ENCODE results near the gene EPGN. TPM values are rescaled to one million over a fixed set of nuclear protein-coding genes. Genes with fewer than 3 reads are reported as not detected.

EPGN gene
- 3.0 TPM for total RNA-seq
- long read RNA-seq: 0 reads

DNA sequence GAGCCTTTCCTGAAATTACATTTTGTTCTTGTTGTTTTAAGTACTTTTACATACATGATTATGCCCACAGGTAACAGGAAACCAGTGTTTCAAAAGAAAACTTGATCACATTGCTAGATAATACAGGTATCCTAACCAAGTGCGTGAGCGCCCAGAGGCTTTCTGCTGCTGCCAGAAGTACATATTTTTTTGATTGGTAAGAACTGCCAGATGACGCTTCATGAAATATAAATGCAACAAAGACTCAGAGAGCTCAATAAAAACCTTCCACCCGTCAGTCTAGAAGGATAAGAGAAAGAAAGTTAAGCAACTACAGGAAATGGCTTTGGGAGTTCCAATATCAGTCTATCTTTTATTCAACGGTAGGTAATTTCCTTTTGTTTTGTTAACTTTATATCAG is at the start of gene EPGN:
EPGN (plus strand) TSS at position 256 of the 400 bp plus-strand sequence; CDS start at position 320, 64 bp downstream.
- ATAC-seq: no peak
- intact Hi-C loops (cut with micrococcal nuclease): no loop called here
- DNase-seq: no peak

GRCh38 chr4:74258963-74259362 is 49.3 kb upstream of the EPGN start:
- DNase-seq (no peak), ATAC-seq (peak; percentile 62)
- intact Hi-C loops (cut with micrococcal nuclease): no loop called here

GRCh38 chr4:74260036-74260435 is 48.2 kb upstream of the EPGN start:
- ATAC-seq: no peak
- no peak for DNase-seq
- intact Hi-C loops (cut with micrococcal nuclease): no loop called here

DNA sequence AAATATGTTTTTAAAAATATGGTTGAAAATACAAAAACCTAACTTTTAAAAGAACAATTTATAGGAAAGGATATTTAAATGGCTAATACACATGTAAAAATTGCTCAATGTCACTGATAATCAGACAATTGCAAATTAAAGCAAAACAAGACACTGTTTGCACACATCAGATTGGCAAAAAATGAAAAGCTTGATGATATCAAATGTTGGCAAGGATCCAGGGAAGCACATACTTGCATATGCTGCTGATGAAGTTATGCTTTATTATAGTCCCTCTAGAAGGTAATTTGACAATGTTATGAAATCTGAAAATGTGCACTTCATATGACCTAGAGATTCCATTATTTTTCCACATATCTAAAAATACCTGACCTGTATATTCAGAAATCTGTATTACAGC is 45.7 kb upstream of the EPGN start:
- intact Hi-C loops (cut with micrococcal nuclease): no loop called here
- ATAC-seq (no peak), DNase-seq (no peak)

GRCh38 chr4:74263551-74263950 is 44.7 kb upstream of the EPGN start:
- DNase-seq: no peak
- intact Hi-C loops (cut with micrococcal nuclease): no loop called here
- no peak for ATAC-seq

GRCh38 chr4:74266081-74266480 is 42.2 kb upstream of the EPGN start:
- intact Hi-C loops (cut with micrococcal nuclease): no loop called here
- no peak for DNase-seq
- ATAC-seq: no peak

DNA sequence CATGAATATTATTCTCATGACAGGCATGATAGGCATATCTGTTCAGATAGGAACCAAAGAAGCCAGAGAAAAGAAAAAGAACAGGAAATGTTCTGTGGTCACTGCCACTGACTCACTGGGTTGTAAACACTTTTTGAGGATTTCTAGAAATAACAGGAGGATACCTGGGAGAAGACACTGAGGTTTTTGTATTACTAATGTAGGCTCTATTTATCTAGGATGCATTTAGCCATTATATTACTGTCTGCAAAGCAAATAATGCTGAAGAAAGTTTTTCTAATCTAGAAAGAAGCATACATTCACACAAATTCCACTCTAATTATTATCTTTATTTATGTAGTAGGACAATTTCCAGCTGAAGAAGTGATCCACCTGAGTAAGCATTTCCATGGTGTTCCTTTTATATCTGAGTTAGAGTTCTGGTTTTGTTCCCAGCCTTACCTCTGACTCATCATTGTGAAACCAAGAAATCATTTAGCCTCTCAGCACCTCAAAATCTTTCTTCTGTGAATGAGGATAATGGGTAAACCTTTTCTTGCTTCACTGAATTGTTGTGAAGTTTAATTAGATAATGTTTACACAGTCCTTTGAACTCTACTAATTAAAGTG is 40.2 kb upstream of the EPGN start:
- DNase-seq (no peak), ATAC-seq (no peak)
- intact Hi-C loops (cut with micrococcal nuclease): no loop called here

DNA sequence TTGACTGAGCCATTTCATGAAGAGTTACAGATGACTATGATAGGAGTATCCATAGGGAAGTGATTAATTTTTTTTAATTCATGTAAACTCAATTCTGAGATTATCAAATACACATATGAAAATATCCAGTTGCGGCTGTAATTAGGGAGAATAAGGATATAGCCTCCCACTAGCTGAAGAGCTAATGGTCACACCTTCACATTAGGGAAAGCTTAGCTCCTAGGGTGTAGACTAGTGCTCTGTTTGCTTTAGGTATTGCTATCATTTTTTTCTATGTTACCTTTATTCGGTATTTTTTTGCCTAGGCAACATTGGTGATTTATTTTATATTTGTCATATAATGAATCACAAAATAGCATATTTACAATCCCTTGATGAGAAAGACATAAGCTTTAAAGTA is 39.6 kb upstream of the EPGN start:
- DNase-seq (no peak), ATAC-seq (no peak)

DNA sequence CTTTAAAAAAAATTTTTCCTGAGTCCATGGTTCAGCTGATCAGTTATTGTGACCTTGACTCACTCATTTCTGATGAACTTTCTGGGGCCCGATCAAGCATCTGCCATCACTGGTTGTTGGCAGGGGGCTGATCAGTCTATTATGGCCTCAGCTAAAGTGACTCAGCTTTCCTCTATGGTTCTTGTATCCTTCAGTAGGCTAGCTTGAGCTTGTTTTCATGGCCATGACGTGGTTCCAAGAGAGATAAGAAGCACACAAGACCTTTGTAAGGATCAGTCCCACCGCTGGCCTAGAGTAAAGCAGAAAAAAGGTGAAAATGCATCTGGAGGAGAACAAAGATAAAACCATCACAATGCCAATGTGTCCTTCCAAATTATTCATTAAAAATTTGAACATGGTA is 29.8 kb upstream of the EPGN start:
- no peak for DNase-seq
- intact Hi-C loops (cut with micrococcal nuclease): no loop called here
- no peak for ATAC-seq

More for the DNA sequence above, 39.6 kb upstream of the EPGN start:
- intact Hi-C loops (cut with micrococcal nuclease): no loop called here

- intact Hi-C loops (cut with micrococcal nuclease): no loop called here
- ATAC-seq (no peak), DNase-seq (no peak)
These were observed 28.6 kb upstream of the EPGN start for GRCh38 chr4:74279716-74280115.

- intact Hi-C loops (cut with micrococcal nuclease): no loop called here
- ATAC-seq (no peak), DNase-seq (no peak)
These were observed 25.3 kb upstream of the EPGN start for GRCh38 chr4:74282926-74283325.

GRCh38 chr4:74283614-74284013 is 24.7 kb upstream of the EPGN start:
- DNase-seq (no peak), ATAC-seq (no peak)
- intact Hi-C loops (cut with micrococcal nuclease): no loop called here

DNA sequence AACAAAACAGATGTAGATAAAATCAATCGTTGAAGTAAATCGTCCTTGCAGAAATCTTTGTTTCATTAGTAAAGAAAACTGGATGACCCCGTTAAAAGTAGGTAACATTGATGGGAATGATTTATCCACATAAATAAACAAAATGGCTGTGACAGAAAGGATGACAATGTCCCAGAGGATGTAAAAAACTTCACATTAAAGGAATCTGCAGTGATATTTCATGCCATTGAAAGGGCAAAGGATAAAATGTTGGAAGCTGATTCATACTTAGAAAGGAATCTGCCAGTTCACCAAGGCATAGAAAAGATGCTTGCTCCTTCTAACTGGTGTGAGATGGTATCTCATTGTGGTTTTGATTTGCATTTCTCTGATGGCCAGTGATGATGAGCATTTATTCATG is 24.2 kb upstream of the EPGN start:
- ATAC-seq (no peak), DNase-seq (no peak)

GRCh38 chr4:74287164-74287563 is 21.1 kb upstream of the EPGN start:
- ATAC-seq (no peak), DNase-seq (no peak)
- intact Hi-C loops (cut with micrococcal nuclease): no loop called here

More for the DNA sequence above, 24.2 kb upstream of the EPGN start:
- intact Hi-C loops (cut with micrococcal nuclease): no loop called here

GRCh38 chr4:74287791-74288190 is 20.5 kb upstream of the EPGN start:
- DNase-seq (no peak), ATAC-seq (no peak)
- intact Hi-C loops (cut with micrococcal nuclease): no loop called here

DNA sequence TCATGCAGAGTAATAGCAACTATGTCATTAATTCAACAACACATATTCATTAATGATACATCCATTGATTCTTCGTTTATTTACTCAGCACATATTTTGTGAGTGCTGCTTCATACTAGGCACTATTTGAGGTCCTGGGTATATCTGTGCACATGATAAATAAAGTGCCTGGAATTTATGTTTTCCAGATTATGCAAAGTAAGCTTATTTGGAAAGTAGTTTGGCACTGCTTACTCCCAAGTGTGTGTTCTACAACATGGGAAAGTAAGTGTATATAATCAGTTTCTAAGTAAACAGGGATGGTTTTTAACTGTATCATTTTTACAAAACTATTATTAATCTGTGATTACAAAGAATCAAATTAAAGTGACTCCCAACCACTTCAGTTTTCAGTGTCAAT is 16.8 kb upstream of the EPGN start:
- no peak for DNase-seq
- intact Hi-C loops (cut with micrococcal nuclease): no loop called here

DNA sequence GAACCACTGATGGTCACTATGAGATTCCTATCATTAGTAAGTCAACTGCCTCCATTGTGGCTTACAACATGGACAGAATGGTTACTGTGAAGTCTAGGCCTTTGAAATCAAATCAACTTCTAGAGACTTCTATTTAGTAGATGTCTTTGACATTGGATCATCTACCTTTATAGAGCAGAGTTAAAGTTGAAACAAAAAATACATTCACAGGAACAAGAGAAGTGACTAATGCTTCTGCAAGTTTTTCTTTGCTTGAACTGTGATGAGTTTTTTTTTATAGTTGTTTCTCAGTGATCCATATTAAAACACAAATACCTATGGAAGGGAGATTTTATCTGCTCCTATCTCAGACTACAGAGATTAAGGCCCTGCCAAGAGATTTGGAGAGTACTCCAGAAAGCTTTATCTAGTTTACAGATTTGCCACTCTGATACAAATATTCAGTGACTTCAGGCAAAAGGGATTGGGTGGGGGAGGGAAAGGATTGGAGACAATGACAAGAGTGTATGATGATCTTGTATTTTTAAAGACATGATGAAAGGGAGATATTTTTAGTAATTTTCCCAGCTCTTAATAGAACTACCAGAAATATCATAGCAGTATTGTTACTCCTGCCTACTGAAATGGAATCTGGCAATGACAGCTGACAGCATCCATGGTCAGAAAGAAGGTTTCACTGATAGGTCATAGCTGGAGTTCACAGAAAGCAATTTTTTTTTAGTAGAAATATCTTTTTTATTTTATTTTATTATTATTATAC is 16.0 kb upstream of the EPGN start:
- ATAC-seq (no peak), DNase-seq (no peak)
- intact Hi-C loops (cut with micrococcal nuclease): no loop called here

More for the DNA sequence above, 16.8 kb upstream of the EPGN start:
- ATAC-seq: no peak

- DNase-seq (no peak), ATAC-seq (no peak)
- intact Hi-C loops (cut with micrococcal nuclease): no loop called here
These were observed 14.7 kb upstream of the EPGN start for GRCh38 chr4:74293558-74293957.

- ATAC-seq (no peak), DNase-seq (no peak)
- intact Hi-C loops (cut with micrococcal nuclease): no loop called here
These were observed 13.6 kb upstream of the EPGN start for GRCh38 chr4:74294681-74295080.

DNA sequence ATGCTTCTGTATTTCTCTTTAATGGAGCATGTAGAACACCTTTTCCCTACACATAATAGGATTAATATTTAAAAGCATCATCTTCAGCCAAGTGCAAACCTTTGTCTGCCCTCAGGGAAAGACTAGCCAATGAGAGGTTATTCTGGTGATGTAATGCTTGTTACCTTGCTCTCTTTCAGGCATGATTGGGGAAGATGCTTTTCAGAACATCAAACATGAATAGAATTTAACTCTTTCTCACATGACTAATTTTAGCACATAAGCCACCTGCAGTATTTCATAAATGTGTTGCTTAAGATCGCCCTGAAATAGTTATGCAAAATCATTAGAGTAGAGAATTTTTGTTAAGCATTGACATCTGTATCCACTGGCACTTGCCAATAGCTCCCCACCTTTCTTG is 10.7 kb upstream of the EPGN start:
- intact Hi-C loops (cut with micrococcal nuclease): no loop called here
- no peak for DNase-seq
- ATAC-seq: no peak

DNA sequence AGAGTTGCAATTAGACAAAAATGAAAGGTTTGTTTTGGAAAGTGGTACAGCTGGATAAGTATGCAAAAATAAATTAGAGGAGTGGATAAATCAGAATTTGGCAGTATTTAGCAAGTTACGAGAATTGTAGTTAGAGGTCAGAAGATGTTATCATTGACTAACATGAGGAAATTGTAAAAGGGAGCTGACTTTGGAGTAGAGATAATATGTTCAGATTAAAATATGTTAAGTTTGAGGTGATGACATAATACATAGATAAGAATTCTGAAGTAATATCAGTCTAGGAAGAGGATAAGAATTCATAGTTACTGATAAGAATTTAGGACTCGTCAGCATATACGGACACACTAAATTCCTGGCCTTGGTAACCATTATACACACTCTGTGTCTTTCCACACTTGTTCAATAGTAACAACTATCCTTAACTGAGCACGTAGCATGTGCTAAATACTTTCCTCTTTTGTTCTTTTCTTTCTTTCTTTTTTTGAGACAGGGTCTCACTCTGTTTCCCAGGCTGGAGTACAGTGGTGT is 4.1 kb upstream of the EPGN start:
- intact Hi-C loops (cut with micrococcal nuclease): no loop called here
- no peak for ATAC-seq
- no peak for DNase-seq

Measured in left ventricle myocardium superior (tissue), 1 donor.